Activated T-helper 2 cell treated with anti-CD3 and anti-CD28 coated beads, Interferon-gamma antibody, Interleukin-2, Interleukin-4, amounts not matched to agents 10 μg/mL and 5 μg/mL and 100 μg/mL, durations not matched to agents 14 hours and 24 hours and 36 hours (primary cell): Measurements from ENCODE around the gene P4HA1. TPM values are rescaled to one million over a fixed set of nuclear protein-coding genes. Genes with fewer than 3 reads are reported as not detected.
A peak's percentile ranks its signal among the peaks of the same experiment; 100 is the strongest.
"Not testable (repeated sequence)": the region's sequence is repeated elsewhere in the genome, so short reads cannot be mapped to it uniquely, and the experiment has no call there.

ENCODE experiments used
- DNase-seq: peaks from one replicate; pipeline ENCODE4 v3.0.0; 2021; ENCODE audit warnings: low spot score
- H3K27ac Mint-ChIP-seq: one replicate; pipeline ENCODE4 v1.8.0; 2021; ENCODE audit warnings: mixed read lengths
- H3K27me3 Mint-ChIP-seq: one replicate; pipeline ENCODE4 v1.8.0; 2021; ENCODE audit warnings: low read depth, mixed read lengths
- H3K36me3 Mint-ChIP-seq: one replicate; pipeline ENCODE4 v1.8.0; 2021; ENCODE audit warnings: low read depth, mixed read lengths
- H3K4me1 Mint-ChIP-seq: one replicate; pipeline ENCODE4 v1.8.0; 2021; ENCODE audit warnings: low read depth, mixed read lengths
- H3K4me3 Mint-ChIP-seq: one replicate; pipeline ENCODE4 v1.8.0; 2021; ENCODE audit warnings: low read depth, mild to moderate bottlenecking, moderate library complexity, mixed read lengths
- H3K9me3 Mint-ChIP-seq: one replicate; pipeline ENCODE4 v1.8.0; 2021; ENCODE audit warnings: mixed read lengths
- intact Hi-C: fragments of 100-400 bp; cut with micrococcal nuclease; formaldehyde crosslinking; loops from one replicate; pipeline ENCODE4 v1.15.1; 2023
- total RNA-seq: library from RNA; stranded (reverse); gene quantifications from 2 replicates; pipeline ENCODE4 v1.2.3, GENCODE V29; 2022

The P4HA1 gene
- total RNA-seq, 1 donor from 2014 or later, result 72.8 TPM

DNA sequence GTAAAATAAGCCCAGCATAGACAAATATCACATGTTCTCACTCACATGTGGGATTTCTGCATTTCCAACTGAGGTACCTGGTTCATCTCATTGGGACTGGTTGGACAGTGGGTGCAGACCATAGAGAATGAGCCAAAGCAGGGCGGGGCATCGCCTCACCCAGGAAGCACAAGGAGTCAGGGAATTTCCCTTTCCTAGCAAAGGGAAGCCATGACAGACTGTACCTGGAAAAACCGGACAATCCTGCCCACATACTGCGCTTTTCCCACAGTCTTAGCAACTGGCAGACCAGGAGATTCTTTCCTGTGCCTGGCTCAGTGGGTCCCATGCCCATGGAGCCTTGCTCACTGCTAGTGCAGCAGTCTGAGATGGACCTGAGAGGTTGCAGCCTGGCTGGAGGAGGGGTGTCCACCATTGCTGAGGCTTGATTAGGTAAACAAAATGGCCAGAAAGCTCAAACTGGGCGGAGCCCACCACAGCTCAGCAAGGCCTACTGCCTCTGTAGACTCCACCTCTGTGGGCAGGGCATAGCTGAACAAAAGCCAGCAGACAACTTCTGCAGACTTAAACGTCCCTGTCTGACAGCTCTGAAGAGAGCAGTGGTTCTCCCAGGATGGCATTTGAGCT is 75.0 kb downstream of the P4HA1 start:
- H3K27me3 Mint-ChIP-seq, DNase-seq, H3K4me3 Mint-ChIP-seq, H3K9me3 Mint-ChIP-seq, intact Hi-C loops: not testable (repeated sequence)
- peaks cover 83% of the 10 kb centered on the region for H3K36me3 Mint-ChIP-seq
- H3K4me1 Mint-ChIP-seq, result peaks cover 56% of the 10 kb centered on the region
- H3K27ac Mint-ChIP-seq, result peak overlapping the region; percentile 64

DNA sequence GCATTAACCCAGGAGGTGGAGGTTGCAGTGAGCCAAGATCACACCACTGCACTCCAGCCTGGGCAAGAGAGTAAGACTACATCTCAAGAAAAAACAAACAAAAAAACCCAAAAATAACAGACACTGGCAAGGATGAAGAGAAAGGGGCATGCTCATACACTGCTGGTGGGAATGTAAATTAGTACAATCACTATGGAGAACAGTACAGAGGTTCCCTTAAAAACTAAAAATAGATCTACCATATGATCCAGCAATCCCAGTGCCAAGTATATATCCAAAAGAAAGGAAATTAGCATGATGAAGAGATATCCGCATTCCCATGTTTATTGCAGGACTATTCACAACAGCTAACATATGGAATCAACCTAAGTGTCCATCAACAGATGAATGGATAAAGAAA is 75.6 kb downstream of the P4HA1 start:
- no peaks in the 10 kb centered on the region for H3K9me3 Mint-ChIP-seq
- no peak for DNase-seq
- peak overlapping the region; percentile 26 for H3K27ac Mint-ChIP-seq
- intact Hi-C loops, result no loop called here
- H3K4me1 Mint-ChIP-seq, result peaks cover 54% of the 10 kb centered on the region
- H3K4me3 Mint-ChIP-seq, result no peak overlapping the region
- H3K36me3 Mint-ChIP-seq, result peaks cover 83% of the 10 kb centered on the region
- H3K27me3 Mint-ChIP-seq, result no peaks in the 10 kb centered on the region

DNA sequence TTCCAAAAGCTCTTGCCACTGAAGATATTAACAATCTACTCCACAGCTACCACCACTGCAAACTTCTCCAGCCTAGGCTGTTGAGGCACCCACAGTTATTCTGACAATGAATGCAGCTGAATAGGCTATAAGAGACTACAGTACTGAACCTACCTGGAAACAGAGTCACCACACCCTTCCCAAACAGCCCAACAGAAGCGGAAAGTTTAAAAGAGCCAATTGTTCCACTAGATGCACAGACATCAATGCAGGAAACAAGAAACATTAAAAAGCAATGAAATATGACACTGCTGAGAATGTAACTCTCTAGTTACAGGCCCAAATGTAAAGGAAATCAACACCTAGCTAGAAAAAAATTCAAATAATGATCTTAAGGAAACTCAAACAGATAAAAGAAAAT is 77.6 kb downstream of the P4HA1 start:
- Mint-ChIP-seq H3K4me1 (peaks cover 38% of the 10 kb centered on the region), H3K36me3 (peaks cover 77% of the 10 kb centered on the region), H3K9me3 (no peaks in the 10 kb centered on the region), H3K27ac (peak overlapping the region; percentile 35), H3K27me3 (no peaks in the 10 kb centered on the region), H3K4me3 (no peak overlapping the region)
- intact Hi-C loops, result no loop called here
- DNase-seq, result no peak

DNA sequence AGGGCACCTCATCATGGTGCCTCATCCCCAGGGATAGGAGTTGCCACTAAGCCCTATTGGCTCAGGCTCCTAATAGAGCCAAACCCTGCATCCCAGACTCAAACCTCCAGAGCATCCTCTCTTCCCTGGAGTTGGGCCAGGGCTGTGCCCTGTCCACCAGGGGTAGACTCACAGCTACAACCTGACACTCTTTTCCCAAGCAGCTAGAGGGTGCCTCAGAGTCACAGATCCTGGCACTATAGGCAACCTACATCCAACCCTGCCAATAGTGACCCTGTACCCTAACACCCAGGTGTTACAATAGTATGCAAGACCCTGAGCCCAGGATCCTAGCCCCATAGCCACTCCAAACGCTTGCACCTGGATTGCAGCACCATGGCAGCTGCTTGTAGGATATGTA is 78.0 kb downstream of the P4HA1 start:
- H3K4me1 Mint-ChIP-seq, result peaks cover 34% of the 10 kb centered on the region

GRCh38 chr10:73017955-73018480 is 78.6 kb downstream of the P4HA1 start:
- H3K27me3 Mint-ChIP-seq, result no peaks in the 10 kb centered on the region
- H3K36me3 Mint-ChIP-seq, result peaks cover 72% of the 10 kb centered on the region
- no peaks in the 10 kb centered on the region for H3K9me3 Mint-ChIP-seq
- H3K4me1 Mint-ChIP-seq, result peaks cover 28% of the 10 kb centered on the region
- no peak overlapping the region for H3K27ac Mint-ChIP-seq
- DNase-seq, result no peak
- no peak overlapping the region for H3K4me3 Mint-ChIP-seq
- intact Hi-C loops, result no loop called here

More for the DNA sequence above, 78.0 kb downstream of the P4HA1 start:
- intact Hi-C loops, result no loop called here
- Mint-ChIP-seq H3K36me3 (peaks cover 74% of the 10 kb centered on the region), H3K4me3 (no peak overlapping the region), H3K27ac (peak overlapping the region; percentile 2), H3K27me3 (no peaks in the 10 kb centered on the region), H3K9me3 (no peaks in the 10 kb centered on the region)
- no peak for DNase-seq

- Mint-ChIP-seq H3K27ac (peak overlapping the region; percentile 36), H3K9me3 (no peaks in the 10 kb centered on the region), H3K27me3 (no peaks in the 10 kb centered on the region), H3K4me1 (peaks cover 16% of the 10 kb centered on the region), H3K36me3 (peaks cover 68% of the 10 kb centered on the region), H3K4me3 (no peak overlapping the region)
- intact Hi-C loops, result no loop called here
- no peak for DNase-seq
Measured at GRCh38 chr10:73015779-73016178, 80.9 kb downstream of the P4HA1 start.

DNA sequence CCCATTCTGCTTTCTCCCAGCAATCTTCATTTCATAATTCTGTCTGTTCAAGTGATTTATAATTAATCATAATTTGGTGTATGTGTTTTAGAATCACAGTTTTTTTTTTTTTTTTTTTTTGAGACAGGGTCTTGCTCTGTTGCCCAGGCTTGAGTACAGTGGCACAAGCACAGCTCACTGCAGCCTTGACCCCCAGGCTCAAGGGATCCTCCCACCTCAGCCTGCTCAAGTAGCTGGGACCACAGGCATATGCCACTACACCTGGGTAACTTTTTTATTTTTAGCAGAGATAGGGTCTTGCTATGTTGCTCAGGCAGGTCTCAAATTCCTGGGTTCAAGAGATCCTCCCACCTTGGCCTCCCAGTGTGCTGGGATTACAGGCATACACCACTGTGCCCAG is 92.8 kb downstream of the P4HA1 start:
- DNase-seq, result no peak
- Mint-ChIP-seq H3K4me1 (no peaks in the 10 kb centered on the region), H3K27ac (no peak overlapping the region), H3K36me3 (peaks cover 70% of the 10 kb centered on the region), H3K27me3 (no peaks in the 10 kb centered on the region), H3K9me3 (no peaks in the 10 kb centered on the region), H3K4me3 (no peak overlapping the region)
- intact Hi-C loops, result no loop called here

DNA sequence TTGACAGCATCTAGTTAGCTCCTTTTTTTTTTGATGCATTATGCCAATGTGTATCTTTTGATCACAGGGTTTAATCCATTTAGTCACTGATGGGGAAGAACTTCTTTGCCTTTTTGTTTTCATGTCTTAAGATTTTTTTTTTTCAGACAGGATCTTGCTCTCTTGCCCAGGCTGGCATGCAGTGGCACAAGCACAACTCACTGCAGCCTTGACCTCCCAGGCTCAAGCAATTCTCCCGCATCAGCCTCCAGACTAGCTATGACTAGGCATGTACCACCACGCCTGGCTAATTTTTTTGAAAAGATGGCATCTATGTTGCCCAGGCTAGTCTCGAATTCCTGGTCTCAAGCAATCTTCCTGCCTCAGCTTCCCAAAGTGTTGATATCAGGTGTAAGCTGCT is 95.7 kb downstream of the P4HA1 start:
- no peaks in the 10 kb centered on the region for H3K27me3 Mint-ChIP-seq
- peaks cover 6% of the 10 kb centered on the region for H3K9me3 Mint-ChIP-seq
- no peak overlapping the region for H3K27ac Mint-ChIP-seq
- intact Hi-C loops, result no loop called here
- no peak overlapping the region for H3K4me3 Mint-ChIP-seq
- no peaks in the 10 kb centered on the region for H3K4me1 Mint-ChIP-seq
- peaks cover 51% of the 10 kb centered on the region for H3K36me3 Mint-ChIP-seq
- DNase-seq, result no peak

DNA sequence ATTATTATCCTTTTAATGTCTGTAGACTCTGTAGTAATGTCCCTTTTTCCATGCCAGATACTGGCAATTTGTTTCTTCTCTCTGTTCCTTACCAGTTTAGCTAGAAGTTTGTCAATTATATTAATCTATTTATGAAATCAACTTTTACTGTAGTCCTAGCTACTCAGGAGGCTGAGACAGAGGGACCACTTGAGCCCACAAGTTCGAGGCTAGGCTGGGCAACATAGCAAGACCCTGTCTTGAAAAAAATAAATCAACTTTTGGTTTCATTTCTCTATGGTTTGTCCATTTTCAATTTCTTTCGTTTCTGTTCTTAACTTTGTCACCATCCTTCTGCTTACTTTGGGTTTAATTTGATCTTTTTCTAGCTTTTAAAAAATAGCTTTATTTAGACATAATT is 99.6 kb downstream of the P4HA1 start:
- no peak overlapping the region for H3K27ac Mint-ChIP-seq

GRCh38 chr10:72995459-72995858 is 101.2 kb downstream of the P4HA1 start:
- H3K4me1 Mint-ChIP-seq, H3K4me3 Mint-ChIP-seq, H3K27me3 Mint-ChIP-seq, H3K27ac Mint-ChIP-seq, DNase-seq, intact Hi-C loops: not testable (repeated sequence)
- H3K9me3 Mint-ChIP-seq, result peaks cover 17% of the 10 kb centered on the region
- peaks cover 63% of the 10 kb centered on the region for H3K36me3 Mint-ChIP-seq

More for the DNA sequence above, 99.6 kb downstream of the P4HA1 start:
- Mint-ChIP-seq H3K4me1 (peaks cover 1% of the 10 kb centered on the region), H3K4me3 (no peak overlapping the region), H3K36me3 (peaks cover 63% of the 10 kb centered on the region), H3K27me3 (no peaks in the 10 kb centered on the region), H3K9me3 (peaks cover 17% of the 10 kb centered on the region)
- no peak for DNase-seq
- intact Hi-C loops, result no loop called here

DNA sequence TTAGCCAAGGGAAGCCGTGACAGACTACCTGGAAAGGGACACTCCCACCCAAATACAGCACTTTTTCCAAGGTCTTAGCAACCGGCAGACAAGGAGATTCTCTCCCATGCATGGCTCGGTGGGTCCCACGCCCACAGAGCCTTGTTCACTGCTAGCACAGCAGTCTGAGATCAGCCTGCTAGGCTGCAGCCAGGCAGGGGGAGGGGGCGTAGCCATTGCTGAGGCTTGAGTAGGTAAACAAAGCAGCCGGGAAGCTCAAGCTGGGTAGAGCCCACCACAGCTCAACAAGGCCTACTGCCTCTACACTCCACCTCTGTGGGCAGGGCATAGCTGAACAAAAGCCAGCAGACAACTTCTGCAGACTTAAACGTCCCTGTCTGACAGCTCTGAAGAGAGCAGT is 106.9 kb downstream of the P4HA1 start:
- intact Hi-C loops, result not testable (repeated sequence)
- peaks cover 53% of the 10 kb centered on the region for H3K36me3 Mint-ChIP-seq

GRCh38 chr10:72984618-72985017 is 112.0 kb downstream of the P4HA1 start:
- H3K4me3 Mint-ChIP-seq, intact Hi-C loops, H3K4me1 Mint-ChIP-seq, H3K27ac Mint-ChIP-seq, H3K27me3 Mint-ChIP-seq, DNase-seq: not testable (repeated sequence)
- peaks cover 13% of the 10 kb centered on the region for H3K9me3 Mint-ChIP-seq
- peaks cover 12% of the 10 kb centered on the region for H3K36me3 Mint-ChIP-seq

More for the DNA sequence above, 106.9 kb downstream of the P4HA1 start:
- DNase-seq, H3K4me1 Mint-ChIP-seq, H3K27me3 Mint-ChIP-seq, H3K27ac Mint-ChIP-seq, H3K4me3 Mint-ChIP-seq, H3K9me3 Mint-ChIP-seq: not testable (repeated sequence)

- H3K27me3 Mint-ChIP-seq, result no peaks in the 10 kb centered on the region
- H3K27ac Mint-ChIP-seq, result no peak overlapping the region
- H3K36me3 Mint-ChIP-seq, result no peaks in the 10 kb centered on the region
- no peak overlapping the region for H3K4me3 Mint-ChIP-seq
- intact Hi-C loops, result no loop called here
- H3K4me1 Mint-ChIP-seq, result no peaks in the 10 kb centered on the region
- peaks cover 37% of the 10 kb centered on the region for H3K9me3 Mint-ChIP-seq
- no peak for DNase-seq
Measured at GRCh38 chr10:72981882-72982529, 114.7 kb downstream of the P4HA1 start.
